Measurements from ENCODE around the gene C4B.
"Not testable (repeated sequence)": the region's sequence is repeated elsewhere in the genome, so short reads cannot be mapped to it uniquely, and the experiment has no call there.

DNA sequence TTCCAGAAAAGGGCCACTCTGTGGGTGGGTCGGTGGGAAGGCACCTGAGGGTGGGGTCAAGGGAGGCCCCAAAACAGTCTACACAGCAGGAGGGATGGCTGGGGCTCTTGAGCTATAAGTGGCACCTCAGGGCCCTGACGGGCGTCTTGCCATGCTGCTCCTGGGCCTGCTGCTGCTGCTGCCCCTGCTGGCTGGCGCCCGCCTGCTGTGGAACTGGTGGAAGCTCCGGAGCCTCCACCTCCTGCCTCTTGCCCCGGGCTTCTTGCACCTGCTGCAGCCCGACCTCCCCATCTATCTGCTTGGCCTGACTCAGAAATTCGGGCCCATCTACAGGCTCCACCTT is 9.1 kb upstream of the C4B start:
- TF ChIP-seq CTCF, POLR2A (IDR thresholded peaks at IDR 0.05): not testable (repeated sequence)

All from vagina (tissue), 2 donors.